Measurements from ENCODE around the gene OR1D5.

OR1D5 gene

GRCh38 chr17:3015890-3016289 is 47.5 kb downstream of the OR1D5 start:
- POLR2A ChIA-PET (ENCODE audit: low non-redundant PET): no interaction called here

DNA sequence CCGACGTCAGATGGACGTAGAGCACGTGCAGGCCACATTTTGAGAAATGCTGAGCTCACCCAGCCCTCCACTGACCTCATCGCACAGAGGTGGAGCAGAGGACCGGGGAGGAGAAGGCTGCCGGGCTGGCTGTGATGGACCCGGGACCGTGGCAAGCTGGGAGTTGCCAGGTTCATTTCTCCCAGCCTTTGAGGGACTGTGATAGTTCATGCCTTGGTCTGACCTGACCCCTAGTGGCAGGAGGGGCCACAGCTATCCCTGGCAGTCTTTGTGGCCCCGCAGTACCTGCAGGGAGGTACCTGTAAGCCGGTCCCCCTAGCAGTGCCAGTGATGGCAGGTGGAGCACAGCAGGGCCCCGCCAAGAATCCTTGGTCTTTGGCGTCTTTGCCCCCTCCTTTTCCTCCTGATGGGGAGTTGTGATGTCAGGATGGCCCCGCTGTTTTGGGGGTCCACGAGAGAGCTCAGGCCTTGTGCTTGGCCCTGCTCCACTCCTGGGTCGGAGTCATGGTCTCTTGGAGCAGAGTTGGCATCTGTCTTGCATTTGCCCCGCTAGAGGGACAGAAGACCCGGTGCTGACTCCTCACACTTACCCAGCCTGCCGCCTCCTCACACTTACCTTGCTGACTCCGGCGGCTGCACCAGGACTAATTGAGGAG is 50.4 kb downstream of the OR1D5 start:
- TF ChIP-seq, protein P1, sequence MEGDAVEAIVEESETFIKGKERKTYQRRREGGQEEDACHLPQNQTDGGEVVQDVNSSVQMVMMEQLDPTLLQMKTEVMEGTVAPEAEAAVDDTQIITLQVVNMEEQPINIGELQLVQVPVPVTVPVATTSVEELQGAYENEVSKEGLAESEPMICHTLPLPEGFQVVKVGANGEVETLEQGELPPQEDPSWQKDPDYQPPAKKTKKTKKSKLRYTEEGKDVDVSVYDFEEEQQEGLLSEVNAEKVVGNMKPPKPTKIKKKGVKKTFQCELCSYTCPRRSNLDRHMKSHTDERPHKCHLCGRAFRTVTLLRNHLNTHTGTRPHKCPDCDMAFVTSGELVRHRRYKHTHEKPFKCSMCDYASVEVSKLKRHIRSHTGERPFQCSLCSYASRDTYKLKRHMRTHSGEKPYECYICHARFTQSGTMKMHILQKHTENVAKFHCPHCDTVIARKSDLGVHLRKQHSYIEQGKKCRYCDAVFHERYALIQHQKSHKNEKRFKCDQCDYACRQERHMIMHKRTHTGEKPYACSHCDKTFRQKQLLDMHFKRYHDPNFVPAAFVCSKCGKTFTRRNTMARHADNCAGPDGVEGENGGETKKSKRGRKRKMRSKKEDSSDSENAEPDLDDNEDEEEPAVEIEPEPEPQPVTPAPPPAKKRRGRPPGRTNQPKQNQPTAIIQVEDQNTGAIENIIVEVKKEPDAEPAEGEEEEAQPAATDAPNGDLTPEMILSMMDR (conservative IDR thresholded peaks at IDR 0.05; ENCODE audit: low read depth): peak; percentile 73
- ChIA-PET CTCF (interaction anchor here (0.6 to 5.6 kb wide), 20 partner anchors 19 to 482 kb away, joined by 3 to 38 read pairs (median 4); no protein-coding TSS in a partner anchor), POLR2A (ENCODE audit: low non-redundant PET) (no interaction called here)
- no peak overlapping the region for H3K27ac ChIP-seq
- peak; percentile 55 for DNase-seq (ENCODE audit: low spot score)

More at GRCh38 chr17:3015890-3016289, 47.5 kb downstream of the OR1D5 start:
- TF ChIP-seq, protein P1 (conservative IDR thresholded peaks at IDR 0.05; ENCODE audit: low read depth): no peak
- CTCF ChIA-PET: interaction anchor here (0.8 to 5.6 kb wide), 2 partner anchors 60 to 166 kb away, joined by 3 to 38 read pairs; no protein-coding TSS in a partner anchor
- H3K27ac ChIP-seq: no peak overlapping the region
- no peak for DNase-seq (ENCODE audit: low spot score)

Measured in RWPE1 (cell line).